ENCODE results near the gene RPS27L. TPM values are rescaled to one million over a fixed set of nuclear protein-coding genes. Genes with fewer than 3 reads are reported as not detected.

RPS27L gene
- total RNA-seq, 1 experiment from 2014 or later, result 133 TPM

DNA sequence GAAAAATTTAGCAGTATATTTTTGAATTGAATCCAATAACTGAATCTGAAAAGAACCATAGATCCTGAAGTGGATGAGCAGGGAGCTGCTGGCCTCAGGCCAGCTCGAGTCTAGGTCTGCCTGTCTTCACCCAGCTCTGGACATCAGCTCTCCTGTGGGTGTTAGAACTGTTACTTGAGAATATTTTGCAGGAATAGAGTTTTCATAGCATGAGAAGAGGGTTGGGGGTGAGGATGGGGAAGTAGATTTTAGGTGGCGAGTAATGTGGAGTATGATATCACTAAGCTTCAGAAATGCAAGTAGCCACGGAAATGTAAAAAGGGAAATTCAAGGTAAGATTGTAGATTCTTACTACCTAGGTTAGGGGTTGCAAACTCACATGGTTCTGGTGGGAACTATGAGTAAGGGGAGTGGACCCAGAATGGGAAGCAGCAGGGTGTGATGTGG lies 38.3 kb upstream of the RPS27L start (continued):
- no peak for TF ChIP-seq ATF6 (CRISPR knock-in tag; IDR thresholded peaks at IDR 0.05)
- no peak for TF ChIP-seq ZNF512 (CRISPR knock-in tag; IDR thresholded peaks at IDR 0.05; ENCODE audit: borderline replicate concordance)
- no peak for TF ChIP-seq TEAD4 (CRISPR knock-in tag; IDR thresholded peaks at IDR 0.05)

DNA sequence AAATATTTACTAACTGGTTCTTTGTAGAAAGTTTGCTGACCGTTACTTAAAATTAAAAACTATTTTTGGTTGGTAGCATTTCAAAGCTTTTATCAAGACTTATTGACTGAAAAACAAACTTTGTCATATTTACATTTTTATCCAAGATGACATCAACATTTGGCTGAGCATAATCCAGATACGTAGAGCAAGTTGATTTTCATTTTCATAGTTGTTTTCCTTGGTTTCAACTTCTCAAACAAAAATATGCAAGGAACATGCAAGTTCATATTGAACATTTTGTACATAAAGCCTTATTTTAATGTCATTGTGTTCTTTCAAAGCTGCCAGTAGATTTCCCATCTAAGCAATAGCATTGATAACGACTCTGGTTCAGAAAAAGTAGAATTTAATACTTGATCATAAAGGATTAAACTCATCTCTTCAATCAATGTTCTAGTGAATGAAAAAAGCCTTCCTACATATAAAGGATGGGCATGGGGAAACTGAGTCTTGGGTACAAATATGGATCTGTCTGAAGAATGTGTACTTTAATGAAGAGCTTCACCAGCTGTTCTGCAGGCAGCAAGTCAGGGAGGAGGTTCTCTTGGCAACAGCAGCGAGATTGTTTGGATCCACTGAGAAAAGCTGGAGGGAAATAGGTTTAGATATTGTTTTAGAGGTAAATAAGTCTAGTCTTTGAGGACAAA lies 37.7 kb upstream of the RPS27L start:
- no peak overlapping the region for H3K4me3 Mint-ChIP-seq
- DNase-seq (ENCODE audit: low spot score) (no peak), ATAC-seq (no peak)
- no peaks in the 10 kb centered on the region for H3K9me3 Mint-ChIP-seq
- H3K4me1 Mint-ChIP-seq, result peaks cover 78% of the 10 kb centered on the region
- TF ChIP-seq, protein P1, sequence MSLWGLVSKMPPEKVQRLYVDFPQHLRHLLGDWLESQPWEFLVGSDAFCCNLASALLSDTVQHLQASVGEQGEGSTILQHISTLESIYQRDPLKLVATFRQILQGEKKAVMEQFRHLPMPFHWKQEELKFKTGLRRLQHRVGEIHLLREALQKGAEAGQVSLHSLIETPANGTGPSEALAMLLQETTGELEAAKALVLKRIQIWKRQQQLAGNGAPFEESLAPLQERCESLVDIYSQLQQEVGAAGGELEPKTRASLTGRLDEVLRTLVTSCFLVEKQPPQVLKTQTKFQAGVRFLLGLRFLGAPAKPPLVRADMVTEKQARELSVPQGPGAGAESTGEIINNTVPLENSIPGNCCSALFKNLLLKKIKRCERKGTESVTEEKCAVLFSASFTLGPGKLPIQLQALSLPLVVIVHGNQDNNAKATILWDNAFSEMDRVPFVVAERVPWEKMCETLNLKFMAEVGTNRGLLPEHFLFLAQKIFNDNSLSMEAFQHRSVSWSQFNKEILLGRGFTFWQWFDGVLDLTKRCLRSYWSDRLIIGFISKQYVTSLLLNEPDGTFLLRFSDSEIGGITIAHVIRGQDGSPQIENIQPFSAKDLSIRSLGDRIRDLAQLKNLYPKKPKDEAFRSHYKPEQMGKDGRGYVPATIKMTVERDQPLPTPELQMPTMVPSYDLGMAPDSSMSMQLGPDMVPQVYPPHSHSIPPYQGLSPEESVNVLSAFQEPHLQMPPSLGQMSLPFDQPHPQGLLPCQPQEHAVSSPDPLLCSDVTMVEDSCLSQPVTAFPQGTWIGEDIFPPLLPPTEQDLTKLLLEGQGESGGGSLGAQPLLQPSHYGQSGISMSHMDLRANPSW (CRISPR knock-in tag; conservative IDR thresholded peaks at IDR 0.05; ENCODE audit: low read depth), result no peak
- no peak for TF ChIP-seq MAX (CRISPR knock-in tag; IDR thresholded peaks at IDR 0.05)
- TF ChIP-seq, protein P2, sequence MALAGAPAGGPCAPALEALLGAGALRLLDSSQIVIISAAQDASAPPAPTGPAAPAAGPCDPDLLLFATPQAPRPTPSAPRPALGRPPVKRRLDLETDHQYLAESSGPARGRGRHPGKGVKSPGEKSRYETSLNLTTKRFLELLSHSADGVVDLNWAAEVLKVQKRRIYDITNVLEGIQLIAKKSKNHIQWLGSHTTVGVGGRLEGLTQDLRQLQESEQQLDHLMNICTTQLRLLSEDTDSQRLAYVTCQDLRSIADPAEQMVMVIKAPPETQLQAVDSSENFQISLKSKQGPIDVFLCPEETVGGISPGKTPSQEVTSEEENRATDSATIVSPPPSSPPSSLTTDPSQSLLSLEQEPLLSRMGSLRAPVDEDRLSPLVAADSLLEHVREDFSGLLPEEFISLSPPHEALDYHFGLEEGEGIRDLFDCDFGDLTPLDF (CRISPR knock-in tag; IDR thresholded peaks at IDR 0.05), result no peak
- TF ChIP-seq, protein P3, sequence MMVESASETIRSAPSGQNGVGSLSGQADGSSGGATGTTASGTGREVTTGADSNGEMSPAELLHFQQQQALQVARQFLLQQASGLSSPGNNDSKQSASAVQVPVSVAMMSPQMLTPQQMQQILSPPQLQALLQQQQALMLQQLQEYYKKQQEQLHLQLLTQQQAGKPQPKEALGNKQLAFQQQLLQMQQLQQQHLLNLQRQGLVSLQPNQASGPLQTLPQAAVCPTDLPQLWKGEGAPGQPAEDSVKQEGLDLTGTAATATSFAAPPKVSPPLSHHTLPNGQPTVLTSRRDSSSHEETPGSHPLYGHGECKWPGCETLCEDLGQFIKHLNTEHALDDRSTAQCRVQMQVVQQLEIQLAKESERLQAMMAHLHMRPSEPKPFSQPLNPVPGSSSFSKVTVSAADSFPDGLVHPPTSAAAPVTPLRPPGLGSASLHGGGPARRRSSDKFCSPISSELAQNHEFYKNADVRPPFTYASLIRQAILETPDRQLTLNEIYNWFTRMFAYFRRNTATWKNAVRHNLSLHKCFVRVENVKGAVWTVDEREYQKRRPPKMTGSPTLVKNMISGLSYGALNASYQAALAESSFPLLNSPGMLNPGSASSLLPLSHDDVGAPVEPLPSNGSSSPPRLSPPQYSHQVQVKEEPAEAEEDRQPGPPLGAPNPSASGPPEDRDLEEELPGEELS (CRISPR knock-in tag; IDR thresholded peaks at IDR 0.05), result no peak
- TF ChIP-seq ESRRA (CRISPR knock-in tag; IDR thresholded peaks at IDR 0.05; ENCODE audit: borderline replicate concordance), result no peak
- no peak for TF ChIP-seq ZNF416 (CRISPR knock-in tag; IDR thresholded peaks at IDR 0.05)
- no peak for TF ChIP-seq ZNF138 (CRISPR knock-in tag; conservative IDR thresholded peaks at IDR 0.05)
- no peak for TF ChIP-seq PRDM15 (CRISPR knock-in tag; IDR thresholded peaks at IDR 0.05)
- peak overlapping the region; percentile 14 for H3K27ac Mint-ChIP-seq
- H3K27me3 Mint-ChIP-seq (ENCODE audit: low read depth), result no peaks in the 10 kb centered on the region
- ChIA-PET CTCF (interaction anchor here (1.1 to 1.3 kb wide), 2 partner anchors 16 to 207 kb away, joined by 3 read pairs; no protein-coding TSS in a partner anchor), POLR2A (no interaction called here)
- H3K36me3 Mint-ChIP-seq, result no peaks in the 10 kb centered on the region
